ENCODE results near the gene ECD.

The ECD gene

DNA sequence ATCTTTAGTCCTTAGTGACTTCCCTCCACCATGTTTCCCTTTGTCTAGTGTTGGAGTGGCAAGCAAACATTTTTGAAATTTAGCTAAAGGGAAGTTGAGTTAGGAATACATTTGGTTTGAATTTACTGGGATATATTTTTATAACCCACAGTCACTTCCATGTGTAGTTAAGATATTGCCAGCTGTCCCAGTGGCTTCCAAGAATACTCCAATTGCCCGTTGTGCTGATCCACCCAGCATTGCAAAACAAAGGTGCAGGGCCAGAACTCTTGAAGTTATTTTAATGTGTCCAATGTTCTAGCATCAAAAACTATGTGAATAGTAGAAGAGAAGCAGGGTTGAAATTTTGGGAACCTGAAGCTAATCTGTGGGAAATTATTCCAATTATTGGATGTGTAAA is 68.7 kb downstream of the ECD start:
- in situ Hi-C loops (cut with HindIII; ENCODE audit: low sequenced_read_pairs): no loop called here

DNA sequence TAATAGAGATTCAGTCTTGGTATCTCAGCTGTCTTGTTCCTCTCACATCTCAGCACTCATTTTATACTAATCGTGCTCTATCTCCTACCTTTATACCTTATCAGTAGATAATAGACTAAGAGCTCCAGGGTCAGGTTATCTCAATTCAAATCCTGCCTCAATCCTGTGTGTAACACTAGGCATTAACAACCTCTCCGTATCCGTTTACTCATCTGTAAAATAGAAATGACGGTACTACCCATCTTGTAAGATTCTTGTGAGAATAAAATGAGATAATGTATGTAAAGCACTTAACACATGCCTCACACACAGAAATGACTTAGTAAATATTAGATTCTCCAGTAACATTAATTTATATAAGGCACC is 70.5 kb downstream of the ECD start:
- in situ Hi-C loops (cut with HindIII; ENCODE audit: low sequenced_read_pairs): no loop called here

DNA sequence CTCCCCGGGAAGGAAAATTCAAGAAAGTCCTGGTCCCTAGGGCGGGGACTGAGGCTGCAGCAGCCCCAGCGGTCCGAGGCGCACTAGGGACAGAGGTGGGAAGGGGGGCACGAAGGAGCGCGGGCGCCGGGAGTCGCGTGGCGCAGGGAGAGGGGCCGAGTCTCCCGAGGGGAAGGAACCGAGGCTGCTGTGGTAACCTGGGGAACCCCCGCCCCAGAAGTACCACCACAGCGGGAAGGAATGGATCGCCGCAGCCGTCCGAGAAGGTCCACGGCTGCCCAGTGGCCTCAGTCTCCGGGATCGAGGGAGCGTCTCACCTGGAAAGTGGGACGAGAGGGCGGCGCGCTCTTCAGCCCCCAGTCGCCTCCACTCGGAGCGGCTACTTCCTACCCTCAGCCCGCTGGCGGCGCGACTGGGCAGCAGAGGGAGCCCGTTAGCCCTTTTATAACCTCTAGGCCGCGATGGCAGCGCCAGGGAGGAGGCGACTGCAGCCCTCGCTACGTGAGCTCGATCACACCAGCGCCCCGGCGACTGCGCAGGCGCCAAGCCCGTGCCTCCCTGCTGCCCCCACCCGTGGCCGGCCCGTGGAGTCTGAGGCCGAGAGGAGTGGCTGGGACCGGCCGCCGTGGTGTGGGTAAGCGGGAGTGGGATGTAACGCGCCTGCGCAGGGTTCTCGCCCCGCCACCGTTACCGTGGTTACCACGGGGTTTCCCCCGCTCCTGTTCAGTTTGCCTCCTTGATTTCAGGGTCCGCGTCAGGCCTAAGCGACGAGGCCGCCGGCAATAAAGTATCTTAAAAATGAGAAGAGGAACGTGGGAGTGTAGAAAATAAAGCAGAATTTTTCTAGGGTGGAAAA is 71.1 kb downstream of the ECD start, which contains the start of gene P4HA1:
Gene P4HA1, minus strand, starts transcription at position 418 of the 856 bp plus-strand sequence. CDS start 21,983 bp downstream, outside the sequence.
- in situ Hi-C loops (cut with HindIII; ENCODE audit: low sequenced_read_pairs): no loop called here

DNA sequence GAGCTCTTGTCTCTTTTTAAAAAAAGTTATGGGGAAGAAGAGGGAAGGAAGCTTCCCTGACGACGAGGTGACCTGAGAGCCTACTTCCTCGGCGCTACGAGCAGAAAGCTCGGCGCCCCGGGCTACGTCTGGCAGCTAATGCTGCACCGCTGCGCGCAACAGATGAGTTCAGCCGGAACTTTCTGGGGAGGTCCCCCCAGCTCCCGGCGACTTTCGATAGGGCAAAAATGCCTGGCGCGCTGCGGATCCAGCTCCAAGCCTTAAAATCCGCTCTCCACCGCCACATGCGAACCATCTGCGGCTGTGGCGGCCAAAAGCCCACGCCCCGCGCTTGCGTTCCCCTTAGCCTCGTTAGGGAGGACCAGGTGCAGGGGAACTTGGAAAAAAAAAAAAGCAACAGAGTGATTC is 71.8 kb downstream of the ECD start:
- in situ Hi-C loops (cut with HindIII; ENCODE audit: low sequenced_read_pairs): no loop called here

DNA sequence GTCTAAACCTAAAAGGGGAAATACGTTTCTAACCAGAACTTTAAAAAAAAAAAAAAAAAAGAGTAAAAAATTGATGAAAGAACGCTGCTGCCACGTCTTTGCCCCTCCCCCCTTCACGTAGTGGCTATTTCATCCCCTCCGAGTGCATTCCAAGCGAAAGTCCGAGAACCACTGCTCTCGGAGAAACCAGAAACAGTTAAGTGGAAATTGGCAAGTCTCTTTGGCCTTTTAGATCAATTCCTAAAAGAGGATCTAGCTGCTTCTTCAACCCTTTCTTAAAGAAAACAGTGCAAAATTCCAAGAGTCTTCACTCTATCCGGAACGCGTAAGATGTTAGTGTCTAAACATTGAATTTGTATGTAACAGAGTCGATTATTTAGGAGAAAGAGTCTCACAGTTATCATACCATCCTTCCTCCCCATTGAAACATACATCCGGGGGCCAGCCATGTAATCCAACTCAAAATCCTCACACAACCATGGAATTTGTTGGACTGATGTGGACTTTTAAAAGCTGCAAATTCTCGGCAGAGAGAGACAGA is 72.3 kb downstream of the ECD start:
- in situ Hi-C loops (cut with HindIII; ENCODE audit: low sequenced_read_pairs): no loop called here

DNA sequence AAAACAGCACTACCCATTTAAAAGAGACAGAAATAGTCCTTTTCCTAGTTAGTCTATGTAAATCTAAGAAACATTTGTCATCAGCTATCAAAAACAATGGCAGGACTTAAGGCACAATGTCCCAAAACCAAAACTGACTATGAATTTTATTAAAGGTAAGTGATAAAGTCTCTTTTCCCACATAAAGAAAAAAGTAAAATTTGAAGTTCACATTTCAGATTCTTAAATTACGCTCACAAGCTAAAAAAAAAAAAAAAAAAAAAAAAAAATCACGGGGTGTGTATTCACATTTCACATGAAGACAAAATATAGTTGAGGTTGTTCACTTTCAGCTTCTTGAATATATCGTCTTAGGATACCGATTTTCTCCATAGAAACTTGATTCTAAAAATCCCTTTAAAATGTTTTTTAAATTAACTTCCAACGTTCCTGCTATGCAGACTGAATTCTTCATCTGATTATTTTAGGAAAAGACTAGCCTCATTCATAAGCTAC is 72.8 kb downstream of the ECD start:
- in situ Hi-C loops (cut with HindIII; ENCODE audit: low sequenced_read_pairs): no loop called here

DNA sequence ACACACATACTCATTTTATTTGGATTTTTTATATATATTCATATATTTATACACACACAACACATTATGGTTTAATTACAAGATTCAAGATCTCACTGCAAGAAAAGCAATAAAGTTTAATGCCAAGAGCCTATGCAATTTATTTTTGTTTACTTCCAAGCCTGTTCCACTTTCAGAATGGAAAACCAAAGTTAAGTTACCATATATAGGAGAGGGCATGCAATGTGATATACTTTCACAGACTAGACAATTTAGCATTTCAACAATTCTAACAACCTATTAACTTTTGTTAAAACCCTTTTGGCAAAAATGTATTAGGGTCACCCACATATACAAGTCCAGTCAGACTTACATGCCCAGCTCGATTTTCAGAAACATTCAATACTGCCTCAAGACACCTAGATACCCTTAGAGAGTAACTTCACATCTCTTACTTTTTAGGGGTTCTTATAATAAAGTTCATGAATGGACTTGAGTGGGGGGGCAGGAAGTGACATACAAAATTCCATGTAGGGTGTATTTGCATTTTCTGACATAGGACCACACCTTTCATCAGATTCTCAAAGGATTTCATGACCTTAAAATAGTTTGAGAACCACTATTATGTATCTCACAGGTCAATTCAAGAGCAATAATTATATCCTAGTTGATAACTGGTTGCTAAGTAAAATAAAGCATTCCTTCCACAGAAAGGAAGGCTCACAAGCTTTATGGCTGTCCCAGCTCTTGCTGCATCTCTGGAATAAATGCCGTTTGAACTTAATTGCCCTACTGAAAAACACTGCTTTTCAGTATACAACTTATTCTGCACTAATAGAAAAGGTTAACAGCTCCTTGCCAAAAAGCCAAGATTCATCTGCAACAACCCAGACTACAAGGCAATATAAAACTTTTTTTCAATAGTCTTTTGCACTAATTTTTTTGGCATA is 73.6 kb downstream of the ECD start:
- in situ Hi-C loops (cut with HindIII; ENCODE audit: low sequenced_read_pairs): no loop called here

DNA sequence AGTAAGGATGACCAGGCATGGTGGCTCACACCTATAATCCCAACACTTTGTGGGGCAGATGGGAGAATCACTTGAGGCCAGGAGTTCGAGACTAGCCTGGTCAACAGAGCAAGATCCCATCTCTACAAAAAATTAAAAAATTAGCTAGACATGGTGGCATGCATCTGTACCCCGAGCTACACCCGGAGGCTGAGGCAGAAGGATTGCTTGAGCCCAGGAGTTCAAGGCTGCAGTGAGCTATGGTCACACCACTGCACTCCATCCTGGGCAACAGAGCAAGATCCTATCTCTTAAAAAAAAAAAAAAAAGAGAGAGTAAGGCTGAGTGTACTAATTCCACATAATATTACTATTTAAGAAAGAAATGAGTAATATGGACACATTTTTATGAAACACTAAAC is 75.0 kb downstream of the ECD start:
- in situ Hi-C loops (cut with HindIII; ENCODE audit: low sequenced_read_pairs): no loop called here

DNA sequence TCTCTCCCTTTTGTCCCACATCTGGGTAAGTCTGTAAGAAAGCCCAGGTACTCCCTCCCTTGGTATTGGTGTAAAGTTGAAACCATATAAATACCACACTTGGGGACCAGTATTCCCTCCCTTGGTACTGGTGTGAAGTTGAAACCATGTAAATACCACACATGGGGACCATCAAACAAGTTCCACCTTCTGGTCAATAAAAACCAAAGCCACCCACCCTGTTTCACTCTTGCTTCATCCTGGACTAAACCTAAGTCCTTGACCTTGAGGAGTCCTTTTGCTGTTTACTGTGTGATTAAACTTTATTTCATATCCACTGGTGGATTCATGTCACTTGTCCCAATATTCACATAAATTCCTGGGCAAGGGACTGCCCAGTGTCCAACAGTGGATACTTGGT is 79.5 kb downstream of the ECD start:
- in situ Hi-C loops (cut with HindIII; ENCODE audit: low sequenced_read_pairs): no loop called here

DNA sequence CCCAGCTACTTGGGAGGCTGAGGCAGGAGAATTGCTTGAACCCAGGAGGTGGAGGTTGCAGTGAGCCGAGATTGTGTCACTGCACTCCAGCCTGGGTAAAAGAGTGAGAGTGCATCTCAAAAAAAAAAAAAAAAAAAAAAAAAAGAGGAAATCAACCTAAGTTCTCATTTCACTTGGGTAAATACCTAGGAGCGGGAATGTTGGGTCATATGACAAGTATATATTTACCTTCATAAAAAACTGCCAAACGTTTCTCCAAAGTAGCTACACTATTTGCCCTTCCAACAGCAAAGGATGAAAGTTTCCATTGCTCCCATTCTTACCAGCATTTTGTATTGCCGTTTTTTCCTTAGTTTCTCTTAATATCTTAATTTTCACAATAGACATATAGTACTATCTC is 81.0 kb downstream of the ECD start:
- in situ Hi-C loops (cut with HindIII; ENCODE audit: low sequenced_read_pairs): no loop called here

DNA sequence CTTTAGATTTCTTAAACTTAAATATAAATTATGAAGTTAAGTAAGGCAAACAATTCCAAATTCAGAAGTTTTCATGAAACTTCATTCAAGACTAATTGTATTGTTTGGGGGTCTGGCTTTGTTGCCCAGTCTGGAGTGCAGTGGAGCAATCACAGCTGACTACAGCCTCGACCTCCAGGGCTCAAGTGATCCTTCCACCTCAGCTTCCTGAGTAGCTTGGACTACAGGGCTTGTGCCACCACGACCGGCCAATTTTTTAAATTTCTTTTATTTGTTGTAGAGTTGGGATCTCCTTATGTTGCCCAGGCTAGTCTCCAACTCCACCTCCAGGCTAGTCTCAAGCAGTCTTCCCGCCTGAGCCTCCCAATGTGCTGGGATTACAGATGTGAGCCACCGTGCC is 83.6 kb downstream of the ECD start:
- in situ Hi-C loops (cut with HindIII; ENCODE audit: low sequenced_read_pairs): no loop called here
